Neural cell (in vitro differentiated cells): ENCODE results near the gene FANCC. TPM values are rescaled to one million over a fixed set of nuclear protein-coding genes. Genes with fewer than 3 reads are reported as not detected.

Experiments
- H2AFZ ChIP-seq: fragments of 200-600, 300-800 bp; sonication (generic), shearing (Covaris generic); 2 replicates; pipeline ENCODE4 v1.6.0; 2014; ENCODE audit warnings: low read depth, mild to moderate bottlenecking, antibody characterized with exemption, low read length, moderate library complexity
- H3F3A ChIP-seq: fragments of 200-600 bp; shearing (Covaris generic); 2 replicates; pipeline ENCODE4 v1.6.1; 2016; ENCODE audit warnings: mild to moderate bottlenecking, moderate library complexity, mixed read lengths, antibody characterized with exemption, low read length; ENCODE audit not compliant: insufficient read depth, poor library complexity, severe bottlenecking
- H3K27ac ChIP-seq: fragments of 200-600, 300-800 bp; sonication (generic), shearing (Covaris generic); 2 replicates; pipeline ENCODE4 v1.5.1; 2014; ENCODE audit warnings: mild to moderate bottlenecking, low read length, moderate library complexity
- H3K27me3 ChIP-seq: fragments of 300-800, 200-600 bp; sonication (generic), shearing (Covaris generic); 2 replicates; pipeline ENCODE4 v1.6.0; 2014; ENCODE audit warnings: mild to moderate bottlenecking, low read depth, low read length, moderate library complexity; ENCODE audit not compliant: insufficient read depth
- H3K36me3 ChIP-seq: fragments of 300-800, 200-600 bp; sonication (generic), shearing (Covaris generic); 2 replicates; pipeline ENCODE4 v1.5.1; 2014; ENCODE audit warnings: mild to moderate bottlenecking, antibody characterized with exemption, low read length, moderate library complexity; ENCODE audit not compliant: insufficient read depth
- H3K4me2 ChIP-seq: fragments of 300-800, 200-600 bp; sonication (generic), shearing (Covaris generic); 2 replicates; pipeline ENCODE4 v1.6.0; 2014; ENCODE audit warnings: mild to moderate bottlenecking, low read length
- H3K4me3 ChIP-seq: fragments of 300-800, 200-600 bp; sonication (generic), shearing (Covaris generic); 2 replicates; pipeline ENCODE4 v1.5.1; 2014; ENCODE audit warnings: mild to moderate bottlenecking, low read length, moderate library complexity
- H3K79me2 ChIP-seq: fragments of 200-600 bp; shearing (Covaris generic); replicated peaks from 2 replicates; pipeline ENCODE4 v1.6.0; 2014; ENCODE audit warnings: mild to moderate bottlenecking, low read length, moderate library complexity; ENCODE audit not compliant: insufficient read depth
- H3K9ac ChIP-seq: fragments of 300-800, 200-600 bp; sonication (generic), shearing (Covaris generic); 2 replicates; pipeline ENCODE4 v1.6.1; 2016; ENCODE audit warnings: mild to moderate bottlenecking, low read length, mixed read lengths
- H3K9me2 ChIP-seq: fragments of 200-600 bp; shearing (Covaris generic); 2 replicates; pipeline ENCODE4 v1.6.1; 2016; ENCODE audit warnings: mild to moderate bottlenecking, low read length, mixed read lengths; ENCODE audit not compliant: insufficient read depth
- H3K9me3 ChIP-seq: fragments of 200-600, 300-800 bp; sonication (generic), shearing (Covaris generic); 2 replicates; pipeline ENCODE4 v1.6.1; 2016; ENCODE audit warnings: mild to moderate bottlenecking, mixed run types, low read length, moderate library complexity, mixed read lengths
- H4K20me1 ChIP-seq: fragments of 200-600 bp; shearing (Covaris generic); 2 replicates; pipeline ENCODE4 v1.6.1; 2016; ENCODE audit warnings: mild to moderate bottlenecking, mixed run types; ENCODE audit not compliant: insufficient read depth
- EP300 ChIP-seq: fragments of 450-650 bp; conservative IDR thresholded peaks from 2 replicates; pipeline ENCODE4 v1.6.1; 2014; ENCODE audit warnings: antibody characterized with exemption, mild to moderate bottlenecking, moderate library complexity; ENCODE audit not compliant: poor library complexity, severe bottlenecking
- EZH2 ChIP-seq: fragments of 200-600, 300-800 bp; shearing (Covaris generic), sonication (generic); IDR thresholded peaks from 2 replicates; pipeline ENCODE4 v1.6.1; 2014; ENCODE audit warnings: antibody characterized with exemption, low read length, borderline replicate concordance, mild to moderate bottlenecking; ENCODE audit not compliant: insufficient read depth, poor library complexity, severe bottlenecking
- MXI1 ChIP-seq: fragments of 450-650 bp; conservative IDR thresholded peaks from 2 replicates; pipeline ENCODE4 v1.6.1; 2014; ENCODE audit warnings: antibody characterized with exemption, mild to moderate bottlenecking; ENCODE audit not compliant: poor library complexity, severe bottlenecking
- POLR2AphosphoS5 ChIP-seq: IDR thresholded peaks from 2 replicates; pipeline ENCODE4 v1.6.1; 2012
- RAD21 ChIP-seq: fragments of 450-650 bp; conservative IDR thresholded peaks from 2 replicates; pipeline ENCODE4 v1.6.1; 2014; ENCODE audit warnings: antibody characterized with exemption, mild to moderate bottlenecking, moderate library complexity
- SMC3 ChIP-seq: fragments of 450-650 bp; conservative IDR thresholded peaks from 2 replicates; pipeline ENCODE4 v1.6.1; 2014; ENCODE audit warnings: antibody characterized with exemption, mild to moderate bottlenecking, moderate library complexity; ENCODE audit not compliant: poor library complexity
- TAF1 ChIP-seq: IDR thresholded peaks from 2 replicates; pipeline ENCODE4 v1.6.1; 2012; ENCODE audit warnings: low read depth
- polyA plus RNA-seq: library from polyadenylated mRNA; depleted of rRNA; stranded (reverse); fragments of >200 nt; gene quantifications from 2 replicates; pipeline ENCODE4 v1.2.3, GENCODE V29; 2014
- TF ChIP-seq, protein P1 (sequence below): IDR thresholded peaks from 2 replicates; pipeline ENCODE4 v1.6.1; 2012; ENCODE audit warnings: borderline replicate concordance
- TF ChIP-seq, protein P2 (sequence below): fragments of 450-650 bp; IDR thresholded peaks from 2 replicates; pipeline ENCODE4 v1.5.1; 2014; ENCODE audit warnings: antibody characterized with exemption, mild to moderate bottlenecking, moderate library complexity; ENCODE audit not compliant: poor library complexity, severe bottlenecking

Gene FANCC
- polyA plus RNA-seq, 1 donor from 2014 or later, result 9.7 TPM

DNA sequence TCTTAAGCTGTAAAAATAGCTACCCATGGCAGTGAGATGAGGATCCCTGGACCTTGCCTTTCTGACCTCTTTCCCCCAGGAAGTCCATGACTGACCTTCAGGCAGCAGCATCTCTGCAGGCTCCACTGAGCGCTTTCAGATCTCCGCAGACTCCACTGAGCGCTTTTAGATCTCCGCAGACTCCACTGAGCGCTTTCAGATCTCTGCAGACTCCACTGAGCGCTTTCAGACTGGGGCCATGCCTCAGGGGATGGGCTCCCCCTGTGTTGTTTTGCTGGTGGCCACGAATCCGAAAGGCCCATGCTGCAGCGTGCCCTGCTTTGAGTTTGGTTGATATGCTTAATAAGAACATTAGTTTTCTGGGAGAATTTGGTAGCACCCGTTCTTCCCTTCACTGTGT is 254.2 kb downstream of the FANCC start:
- H3K9ac ChIP-seq, result no peak overlapping the region
- no peak overlapping the region for H3K4me2 ChIP-seq
- no peak overlapping the region for H3K27ac ChIP-seq
- H3K4me3 ChIP-seq, result no peak overlapping the region
- no peaks in the 10 kb centered on the region for H3F3A ChIP-seq
- no peaks in the 10 kb centered on the region for H3K9me3 ChIP-seq
- H3K27me3 ChIP-seq, result no peaks in the 10 kb centered on the region
- no peaks in the 10 kb centered on the region for H3K36me3 ChIP-seq
- H2AFZ ChIP-seq, result no peak overlapping the region
- no peaks in the 10 kb centered on the region for H4K20me1 ChIP-seq
- H3K79me2 ChIP-seq, result no peaks in the 10 kb centered on the region
- no peak for TF ChIP-seq EZH2
- H3K9me2 ChIP-seq, result no peaks in the 10 kb centered on the region

DNA sequence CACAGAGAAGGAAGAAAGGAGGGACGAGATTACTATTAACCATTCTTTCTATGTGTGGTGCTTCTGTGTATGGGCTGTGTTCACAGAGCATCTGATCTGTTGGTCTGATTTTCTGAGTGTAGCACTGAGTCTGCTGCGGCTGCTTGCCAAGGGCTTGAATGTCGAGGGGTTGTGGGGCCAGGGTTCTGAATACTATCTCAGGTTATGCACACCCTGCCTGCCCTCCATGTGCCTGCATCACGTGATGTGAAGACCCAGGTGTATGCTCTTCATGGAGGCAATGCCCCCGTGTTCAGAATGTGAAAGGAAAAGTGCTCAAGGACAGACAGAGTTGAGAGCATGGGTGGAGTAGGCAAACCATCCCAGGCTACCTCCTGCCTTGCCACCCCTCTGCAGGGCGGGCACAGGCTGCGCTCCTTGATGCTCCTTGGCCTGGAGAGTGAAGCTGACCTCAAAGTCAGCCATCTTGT is 254.9 kb downstream of the FANCC start:
- Histone ChIP-seq H3K9me3 (no peaks in the 10 kb centered on the region), H3K9me2 (no peaks in the 10 kb centered on the region), H4K20me1 (no peaks in the 10 kb centered on the region), H3K27me3 (no peaks in the 10 kb centered on the region), H3K4me2 (no peak overlapping the region), H3F3A (no peaks in the 10 kb centered on the region), H2AFZ (no peak overlapping the region), H3K9ac (no peak overlapping the region), H3K36me3 (no peaks in the 10 kb centered on the region), H3K79me2 (no peaks in the 10 kb centered on the region), H3K4me3 (no peak overlapping the region), H3K27ac (no peak overlapping the region)
- TF ChIP-seq EZH2, result no peak
- no peak for TF ChIP-seq MXI1
- TF ChIP-seq POLR2AphosphoS5, result no peak
- TF ChIP-seq RAD21, result no peak
- TF ChIP-seq EP300, result no peak
- no peak for TF ChIP-seq SMC3
- TF ChIP-seq, protein P1, sequence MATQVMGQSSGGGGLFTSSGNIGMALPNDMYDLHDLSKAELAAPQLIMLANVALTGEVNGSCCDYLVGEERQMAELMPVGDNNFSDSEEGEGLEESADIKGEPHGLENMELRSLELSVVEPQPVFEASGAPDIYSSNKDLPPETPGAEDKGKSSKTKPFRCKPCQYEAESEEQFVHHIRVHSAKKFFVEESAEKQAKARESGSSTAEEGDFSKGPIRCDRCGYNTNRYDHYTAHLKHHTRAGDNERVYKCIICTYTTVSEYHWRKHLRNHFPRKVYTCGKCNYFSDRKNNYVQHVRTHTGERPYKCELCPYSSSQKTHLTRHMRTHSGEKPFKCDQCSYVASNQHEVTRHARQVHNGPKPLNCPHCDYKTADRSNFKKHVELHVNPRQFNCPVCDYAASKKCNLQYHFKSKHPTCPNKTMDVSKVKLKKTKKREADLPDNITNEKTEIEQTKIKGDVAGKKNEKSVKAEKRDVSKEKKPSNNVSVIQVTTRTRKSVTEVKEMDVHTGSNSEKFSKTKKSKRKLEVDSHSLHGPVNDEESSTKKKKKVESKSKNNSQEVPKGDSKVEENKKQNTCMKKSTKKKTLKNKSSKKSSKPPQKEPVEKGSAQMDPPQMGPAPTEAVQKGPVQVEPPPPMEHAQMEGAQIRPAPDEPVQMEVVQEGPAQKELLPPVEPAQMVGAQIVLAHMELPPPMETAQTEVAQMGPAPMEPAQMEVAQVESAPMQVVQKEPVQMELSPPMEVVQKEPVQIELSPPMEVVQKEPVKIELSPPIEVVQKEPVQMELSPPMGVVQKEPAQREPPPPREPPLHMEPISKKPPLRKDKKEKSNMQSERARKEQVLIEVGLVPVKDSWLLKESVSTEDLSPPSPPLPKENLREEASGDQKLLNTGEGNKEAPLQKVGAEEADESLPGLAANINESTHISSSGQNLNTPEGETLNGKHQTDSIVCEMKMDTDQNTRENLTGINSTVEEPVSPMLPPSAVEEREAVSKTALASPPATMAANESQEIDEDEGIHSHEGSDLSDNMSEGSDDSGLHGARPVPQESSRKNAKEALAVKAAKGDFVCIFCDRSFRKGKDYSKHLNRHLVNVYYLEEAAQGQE, result no peak
- TF ChIP-seq, protein P2, sequence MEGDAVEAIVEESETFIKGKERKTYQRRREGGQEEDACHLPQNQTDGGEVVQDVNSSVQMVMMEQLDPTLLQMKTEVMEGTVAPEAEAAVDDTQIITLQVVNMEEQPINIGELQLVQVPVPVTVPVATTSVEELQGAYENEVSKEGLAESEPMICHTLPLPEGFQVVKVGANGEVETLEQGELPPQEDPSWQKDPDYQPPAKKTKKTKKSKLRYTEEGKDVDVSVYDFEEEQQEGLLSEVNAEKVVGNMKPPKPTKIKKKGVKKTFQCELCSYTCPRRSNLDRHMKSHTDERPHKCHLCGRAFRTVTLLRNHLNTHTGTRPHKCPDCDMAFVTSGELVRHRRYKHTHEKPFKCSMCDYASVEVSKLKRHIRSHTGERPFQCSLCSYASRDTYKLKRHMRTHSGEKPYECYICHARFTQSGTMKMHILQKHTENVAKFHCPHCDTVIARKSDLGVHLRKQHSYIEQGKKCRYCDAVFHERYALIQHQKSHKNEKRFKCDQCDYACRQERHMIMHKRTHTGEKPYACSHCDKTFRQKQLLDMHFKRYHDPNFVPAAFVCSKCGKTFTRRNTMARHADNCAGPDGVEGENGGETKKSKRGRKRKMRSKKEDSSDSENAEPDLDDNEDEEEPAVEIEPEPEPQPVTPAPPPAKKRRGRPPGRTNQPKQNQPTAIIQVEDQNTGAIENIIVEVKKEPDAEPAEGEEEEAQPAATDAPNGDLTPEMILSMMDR, result no peak
- TF ChIP-seq TAF1, result no peak

DNA sequence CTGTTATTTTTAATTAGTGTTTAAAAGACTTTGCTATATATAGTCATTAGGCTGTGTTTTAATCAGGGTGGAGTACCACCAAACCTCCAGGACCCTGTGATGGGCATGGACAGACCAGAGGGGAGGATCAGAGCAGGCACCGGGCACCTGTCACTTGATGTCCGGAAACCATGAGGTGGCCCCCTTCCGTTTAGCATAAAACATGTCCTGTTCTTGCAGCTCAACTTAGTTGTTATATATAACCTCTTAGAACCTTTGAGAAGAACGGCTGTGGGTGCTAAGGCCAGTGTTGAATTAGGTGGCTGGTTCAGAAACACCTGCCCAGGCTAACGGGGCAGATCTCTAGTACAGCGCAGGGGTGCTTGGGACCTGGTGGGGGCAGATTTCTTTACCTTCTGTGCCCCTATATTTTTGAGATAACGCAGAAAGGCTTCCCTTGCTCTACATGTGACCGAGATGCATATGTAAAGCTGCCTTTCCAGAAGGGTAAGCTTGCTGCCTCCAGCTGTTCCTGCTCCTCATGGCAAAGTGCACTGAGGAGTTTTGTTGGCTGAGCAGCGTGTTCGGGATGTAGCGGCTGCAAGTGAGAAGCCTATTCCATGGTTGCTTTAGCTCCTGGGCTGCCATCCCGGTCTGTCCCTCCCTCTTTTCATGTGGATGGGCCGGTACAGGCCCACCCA is 255.5 kb downstream of the FANCC start:
- Histone ChIP-seq H3K9me2 (no peaks in the 10 kb centered on the region), H3K79me2 (no peaks in the 10 kb centered on the region), H3K4me2 (no peak overlapping the region), H3K27me3 (no peaks in the 10 kb centered on the region), H3F3A (no peaks in the 10 kb centered on the region), H3K9ac (no peak overlapping the region), H4K20me1 (no peaks in the 10 kb centered on the region), H3K4me3 (no peak overlapping the region), H3K36me3 (no peaks in the 10 kb centered on the region), H3K9me3 (no peaks in the 10 kb centered on the region), H3K27ac (no peak overlapping the region), H2AFZ (no peak overlapping the region)
- no peak for TF ChIP-seq EP300
- TF ChIP-seq EZH2, result no peak
- TF ChIP-seq, protein P1, result no peak
- no peak for TF ChIP-seq SMC3
- TF ChIP-seq POLR2AphosphoS5, result no peak
- TF ChIP-seq MXI1, result no peak
- no peak for TF ChIP-seq RAD21
- TF ChIP-seq, protein P2, result no peak
- TF ChIP-seq TAF1, result no peak
